Activated gamma-delta T cell (primary cell): Measurements from ENCODE around the gene ANKRD7.

Source experiments
- DNase-seq: peaks from one replicate; lab custom pipeline; 2025; lab: John Stamatoyannopoulos, UW
- total RNA-seq, 2 donors: gene quantifications; one replicate each; lab custom pipeline; 2026; lab: John Stamatoyannopoulos, UW

ANKRD7 gene
- total RNA-seq, result 0.17 to 0.26 reads per million in 2 donors

GRCh38 chr7:118224521-118224920 lies at the start of gene ANKRD7:
ANKRD7 (plus strand) TSS chr7:118224704; CDS start chr7:118224831, 127 bp downstream.
- DNase-seq, result no peak

GRCh38 chr7:118175740-118176139 lies 48.8 kb upstream of the ANKRD7 start:
- no peak for DNase-seq

- DNase-seq, result no peak
These were observed 45.3 kb upstream of the ANKRD7 start for GRCh38 chr7:118179191-118179590.

GRCh38 chr7:118182593-118183427 lies 41.7 kb upstream of the ANKRD7 start:
- DNase-seq, result no peak

GRCh38 chr7:118183428-118183785 lies 41.1 kb upstream of the ANKRD7 start:
- DNase-seq, result no peak

- peak; percentile 83 for DNase-seq
These were observed 40.5 kb upstream of the ANKRD7 start, which contains the start of gene LSM8 for GRCh38 chr7:118183786-118184564. LSM8 (plus strand) TSS chr7:118184164; CDS start chr7:118184224, 60 bp downstream.

GRCh38 chr7:118184565-118184940 lies 40.0 kb upstream of the ANKRD7 start:
- no peak for DNase-seq

GRCh38 chr7:118185163-118185860 lies 39.2 kb upstream of the ANKRD7 start:
- DNase-seq, result no peak

GRCh38 chr7:118186501-118186900 lies 38.0 kb upstream of the ANKRD7 start:
- DNase-seq, result no peak

GRCh38 chr7:118194571-118194970 lies 29.9 kb upstream of the ANKRD7 start:
- DNase-seq, result no peak

GRCh38 chr7:118195837-118196474 lies 28.5 kb upstream of the ANKRD7 start:
- DNase-seq, result no peak

- no peak for DNase-seq
These were observed 22.4 kb upstream of the ANKRD7 start for GRCh38 chr7:118202061-118202460.

- peak; percentile 44 for DNase-seq
These were observed 10.3 kb upstream of the ANKRD7 start for GRCh38 chr7:118214051-118214832.

- DNase-seq, result no peak
These were observed 9.7 kb upstream of the ANKRD7 start for GRCh38 chr7:118214833-118215182.

- no peak for DNase-seq
These were observed 7.3 kb upstream of the ANKRD7 start for GRCh38 chr7:118217210-118217619.

GRCh38 chr7:118218413-118219156 lies 5.9 kb upstream of the ANKRD7 start:
- no peak for DNase-seq

GRCh38 chr7:118219157-118219512 lies 5.4 kb upstream of the ANKRD7 start:
- no peak for DNase-seq

- no peak for DNase-seq
These were observed 3.9 kb upstream of the ANKRD7 start for GRCh38 chr7:118220583-118220982.

GRCh38 chr7:118222591-118222990 lies 1.9 kb upstream of the ANKRD7 start:
- DNase-seq, result no peak

- no peak for DNase-seq
These were observed 8.3 kb downstream of the ANKRD7 start for GRCh38 chr7:118232837-118233236.
